NOMO-1 treated with dmso at 0.1 percent for 144 hours (cell line): Measurements from ENCODE around the gene ANKRD11.
A peak's percentile ranks its signal among the peaks of the same experiment; 100 is the strongest.

ENCODE experiments used
- DNase-seq: peaks from one replicate; lab custom pipeline; 2025; ENCODE audit not compliant: unreplicated experiment; lab: John Stamatoyannopoulos, UW

ANKRD11 gene

GRCh38 chr16:89507214-89507833 lies 17.0 kb upstream of the ANKRD11 start:
- no peak for DNase-seq

- DNase-seq: no peak
Observed at GRCh38 chr16:89506791-89507191, 16.4 kb upstream of the ANKRD11 start.

- no peak for DNase-seq
Observed at GRCh38 chr16:89506113-89506504, 15.7 kb upstream of the ANKRD11 start.

- DNase-seq: peak; percentile 100
Observed at GRCh38 chr16:89505204-89506112, 15.1 kb upstream of the ANKRD11 start.

GRCh38 chr16:89504091-89504490 lies 13.7 kb upstream of the ANKRD11 start:
- no peak for DNase-seq

- DNase-seq: no peak
Observed at GRCh38 chr16:89502081-89502843, 11.9 kb upstream of the ANKRD11 start.

- no peak for DNase-seq
Observed at GRCh38 chr16:89499767-89500166, 9.4 kb upstream of the ANKRD11 start.

- no peak for DNase-seq
Observed at GRCh38 chr16:89498839-89499238, 8.5 kb upstream of the ANKRD11 start.

- no peak for DNase-seq
Observed at GRCh38 chr16:89495121-89495520, 4.8 kb upstream of the ANKRD11 start.

GRCh38 chr16:89493776-89494175 lies 3.4 kb upstream of the ANKRD11 start:
- DNase-seq: no peak

GRCh38 chr16:89491974-89492687 lies 1.8 kb upstream of the ANKRD11 start:
- DNase-seq: no peak

GRCh38 chr16:89491238-89491869 lies 993 bp upstream of the ANKRD11 start:
- peak; percentile 43 for DNase-seq

GRCh38 chr16:89489898-89490438 lies 393 bp downstream of the ANKRD11 start:
- DNase-seq: no peak

GRCh38 chr16:89489040-89489897 lies 1.1 kb downstream of the ANKRD11 start:
- DNase-seq: peak; percentile 93

GRCh38 chr16:89485701-89486246 lies 4.6 kb downstream of the ANKRD11 start:
- no peak for DNase-seq

- DNase-seq: no peak
Observed at GRCh38 chr16:89484923-89485679, 5.3 kb downstream of the ANKRD11 start.

GRCh38 chr16:89484041-89484501 lies 6.3 kb downstream of the ANKRD11 start:
- no peak for DNase-seq

GRCh38 chr16:89482817-89483205 lies 7.5 kb downstream of the ANKRD11 start:
- no peak for DNase-seq
